Head of caudate nucleus (tissue), 42 donors: ENCODE data around the gene TTC33.

Experiments used
- DNase-seq, 42 donors: peaks; one replicate each; pipeline versions ENCODE4 v3.0.0 to v3.0.0-alpha.2; 2020 to 2021; ENCODE audit warnings: mixed read lengths in 7 of 42
- intact Hi-C: fragments of 100-400 bp; cut with DNase I; formaldehyde crosslinking; loops from one replicate; pipeline ENCODE4 v1.15.0; 2022

The TTC33 gene

GRCh38 chr5:40483316-40483715 lies 272.4 kb downstream of the TTC33 start:
- intact Hi-C loops: no loop called here
- no peak for DNase-seq

GRCh38 chr5:40481241-40481640 lies 274.5 kb downstream of the TTC33 start:
- no peak for DNase-seq
- intact Hi-C loops: no loop called here

GRCh38 chr5:40480392-40480791 lies 275.4 kb downstream of the TTC33 start:
- intact Hi-C loops: no loop called here
- no peak for DNase-seq

- intact Hi-C loops: no loop called here
- no peak for DNase-seq
These were observed 275.8 kb downstream of the TTC33 start for GRCh38 chr5:40479939-40480338.

GRCh38 chr5:40478766-40479165 lies 277.0 kb downstream of the TTC33 start:
- DNase-seq: no peak
- intact Hi-C loops: no loop called here

GRCh38 chr5:40477856-40478546 lies 277.8 kb downstream of the TTC33 start:
- intact Hi-C loops: no loop called here
- DNase-seq: no peak

- intact Hi-C loops: no loop called here
- DNase-seq: no peak
These were observed 280.2 kb downstream of the TTC33 start for GRCh38 chr5:40475561-40475960.

GRCh38 chr5:40474250-40474649 lies 281.5 kb downstream of the TTC33 start:
- DNase-seq: no peak
- intact Hi-C loops: no loop called here

GRCh38 chr5:40465416-40465815 lies 290.3 kb downstream of the TTC33 start:
- intact Hi-C loops: no loop called here
- DNase-seq: no peak

- intact Hi-C loops: no loop called here
- DNase-seq: no peak
These were observed 291.2 kb downstream of the TTC33 start for GRCh38 chr5:40464511-40464910.
